ENCODE measurements around the gene VPS52.

GRCh38 chr6:33314943-33315792, 43.5 kb upstream of the VPS52 start:
- TF ChIP-seq, protein P1, sequence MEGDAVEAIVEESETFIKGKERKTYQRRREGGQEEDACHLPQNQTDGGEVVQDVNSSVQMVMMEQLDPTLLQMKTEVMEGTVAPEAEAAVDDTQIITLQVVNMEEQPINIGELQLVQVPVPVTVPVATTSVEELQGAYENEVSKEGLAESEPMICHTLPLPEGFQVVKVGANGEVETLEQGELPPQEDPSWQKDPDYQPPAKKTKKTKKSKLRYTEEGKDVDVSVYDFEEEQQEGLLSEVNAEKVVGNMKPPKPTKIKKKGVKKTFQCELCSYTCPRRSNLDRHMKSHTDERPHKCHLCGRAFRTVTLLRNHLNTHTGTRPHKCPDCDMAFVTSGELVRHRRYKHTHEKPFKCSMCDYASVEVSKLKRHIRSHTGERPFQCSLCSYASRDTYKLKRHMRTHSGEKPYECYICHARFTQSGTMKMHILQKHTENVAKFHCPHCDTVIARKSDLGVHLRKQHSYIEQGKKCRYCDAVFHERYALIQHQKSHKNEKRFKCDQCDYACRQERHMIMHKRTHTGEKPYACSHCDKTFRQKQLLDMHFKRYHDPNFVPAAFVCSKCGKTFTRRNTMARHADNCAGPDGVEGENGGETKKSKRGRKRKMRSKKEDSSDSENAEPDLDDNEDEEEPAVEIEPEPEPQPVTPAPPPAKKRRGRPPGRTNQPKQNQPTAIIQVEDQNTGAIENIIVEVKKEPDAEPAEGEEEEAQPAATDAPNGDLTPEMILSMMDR (IDR thresholded peaks at IDR 0.05) = no peak
- no peak for TF ChIP-seq POLR2A (IDR thresholded peaks at IDR 0.05)

All from body of pancreas (tissue), 4 donors.